Kidney epithelial cell (primary cell): ENCODE measurements around the gene ANKH. TPM values are rescaled to one million over a fixed set of nuclear protein-coding genes. Genes with fewer than 3 reads are reported as not detected.

ENCODE experiments used
- DNase-seq: peaks from one replicate; pipeline ENCODE4 v3.0.0-alpha.2; 2010; ENCODE audit warnings: low read depth
- H3K27me3 ChIP-seq: 2 replicates; pipeline ENCODE4 v1.6.0; 2011; ENCODE audit warnings: low read length; ENCODE audit not compliant: control insufficient read depth, insufficient read depth
- H3K36me3 ChIP-seq: 2 replicates; pipeline ENCODE4 v1.5.1; 2011; ENCODE audit warnings: low read length; ENCODE audit not compliant: control insufficient read depth, insufficient read depth
- H3K4me3 ChIP-seq: 2 replicates; pipeline ENCODE4 v1.5.1; 2011; ENCODE audit warnings: low read depth, mild to moderate bottlenecking, control low read depth, low read length
- total RNA-seq: library from RNA; depleted of rRNA; stranded (reverse); fragments of >200 nt; gene quantifications from 2 replicates; pipeline ENCODE4 v1.2.3, GENCODE V29; 2015
- TF ChIP-seq, protein P1 (sequence below): IDR thresholded peaks from 2 replicates; pipeline ENCODE4 v1.5.1; 2011; ENCODE audit warnings: mild to moderate bottlenecking, moderate library complexity, low read length, control low read depth, inconsistent platforms; ENCODE audit not compliant: insufficient read depth, poor library complexity, severe bottlenecking

Gene ANKH
- total RNA-seq, 1 donor from 2014 or later, result 15.8 TPM

DNA sequence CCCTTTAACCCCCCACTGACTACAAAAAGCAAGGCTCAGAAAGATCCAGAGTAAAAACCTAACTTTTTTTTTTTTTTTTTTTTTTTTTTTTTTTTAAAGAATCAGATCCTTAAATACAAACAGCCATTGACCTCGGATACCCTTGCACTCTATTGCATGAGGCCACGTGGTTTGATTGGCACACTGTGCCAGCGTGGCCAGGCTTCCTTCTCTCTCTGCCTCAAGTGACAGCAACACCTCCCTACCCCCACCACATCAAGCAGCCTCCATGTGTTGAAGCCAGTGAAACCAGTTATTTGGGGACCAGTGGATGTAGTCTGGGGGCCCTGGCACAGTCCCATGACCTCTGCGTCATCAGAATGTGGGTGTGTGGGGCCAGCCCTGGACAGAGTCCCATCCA, 135.6 kb downstream of the ANKH start:
- no peak for DNase-seq
- Histone ChIP-seq H3K27me3 (no peaks in the 10 kb centered on the region), H3K4me3 (no peak overlapping the region), H3K36me3 (no peaks in the 10 kb centered on the region)
- TF ChIP-seq, protein P1, sequence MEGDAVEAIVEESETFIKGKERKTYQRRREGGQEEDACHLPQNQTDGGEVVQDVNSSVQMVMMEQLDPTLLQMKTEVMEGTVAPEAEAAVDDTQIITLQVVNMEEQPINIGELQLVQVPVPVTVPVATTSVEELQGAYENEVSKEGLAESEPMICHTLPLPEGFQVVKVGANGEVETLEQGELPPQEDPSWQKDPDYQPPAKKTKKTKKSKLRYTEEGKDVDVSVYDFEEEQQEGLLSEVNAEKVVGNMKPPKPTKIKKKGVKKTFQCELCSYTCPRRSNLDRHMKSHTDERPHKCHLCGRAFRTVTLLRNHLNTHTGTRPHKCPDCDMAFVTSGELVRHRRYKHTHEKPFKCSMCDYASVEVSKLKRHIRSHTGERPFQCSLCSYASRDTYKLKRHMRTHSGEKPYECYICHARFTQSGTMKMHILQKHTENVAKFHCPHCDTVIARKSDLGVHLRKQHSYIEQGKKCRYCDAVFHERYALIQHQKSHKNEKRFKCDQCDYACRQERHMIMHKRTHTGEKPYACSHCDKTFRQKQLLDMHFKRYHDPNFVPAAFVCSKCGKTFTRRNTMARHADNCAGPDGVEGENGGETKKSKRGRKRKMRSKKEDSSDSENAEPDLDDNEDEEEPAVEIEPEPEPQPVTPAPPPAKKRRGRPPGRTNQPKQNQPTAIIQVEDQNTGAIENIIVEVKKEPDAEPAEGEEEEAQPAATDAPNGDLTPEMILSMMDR, result no peak

DNA sequence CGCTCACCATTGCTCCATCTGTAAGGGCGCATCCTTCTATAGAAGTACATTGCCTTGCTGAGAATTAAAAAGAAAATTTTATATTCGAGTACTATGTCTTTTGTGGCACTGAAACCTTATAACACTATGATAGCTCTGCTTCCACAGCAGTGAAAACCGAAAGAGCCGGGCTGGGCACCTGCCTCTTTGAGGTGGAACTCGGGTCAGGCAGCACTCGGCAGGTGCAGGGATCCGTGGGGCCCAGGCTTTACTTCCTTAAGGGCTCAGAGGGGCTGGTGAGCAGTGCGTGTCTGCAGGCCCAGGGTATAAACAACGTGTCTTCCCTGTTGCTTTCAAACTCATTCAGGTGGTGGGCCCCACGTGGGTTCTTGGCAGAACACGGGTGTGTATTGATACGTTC, 137.2 kb downstream of the ANKH start:
- no peak for DNase-seq
- H3K27me3 ChIP-seq, result no peaks in the 10 kb centered on the region
- TF ChIP-seq, protein P1, result no peak
- H3K36me3 ChIP-seq, result no peaks in the 10 kb centered on the region
- H3K4me3 ChIP-seq, result no peak overlapping the region

DNA sequence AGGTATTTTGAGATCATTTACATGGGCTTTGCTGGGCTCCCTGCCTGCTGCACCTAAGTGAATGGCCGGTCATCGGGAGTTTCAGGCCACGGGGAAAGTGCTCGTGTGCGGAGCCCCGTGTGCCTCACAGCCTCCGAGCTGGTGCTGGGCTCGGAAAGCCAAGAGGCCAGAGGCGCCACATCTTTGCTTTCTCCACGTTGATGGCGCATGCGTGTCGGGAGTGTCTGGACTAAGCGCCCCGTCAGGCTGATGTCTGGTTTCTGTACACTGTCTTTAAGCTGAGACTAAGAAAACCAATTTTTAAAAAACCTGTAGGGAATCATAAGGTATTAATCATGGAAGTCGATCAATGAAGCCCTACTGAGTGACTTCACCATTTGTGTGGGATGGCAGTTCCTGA, 137.9 kb downstream of the ANKH start:
- Histone ChIP-seq H3K4me3 (no peak overlapping the region), H3K36me3 (no peaks in the 10 kb centered on the region), H3K27me3 (no peaks in the 10 kb centered on the region)
- DNase-seq, result no peak
- TF ChIP-seq, protein P1, result no peak

DNA sequence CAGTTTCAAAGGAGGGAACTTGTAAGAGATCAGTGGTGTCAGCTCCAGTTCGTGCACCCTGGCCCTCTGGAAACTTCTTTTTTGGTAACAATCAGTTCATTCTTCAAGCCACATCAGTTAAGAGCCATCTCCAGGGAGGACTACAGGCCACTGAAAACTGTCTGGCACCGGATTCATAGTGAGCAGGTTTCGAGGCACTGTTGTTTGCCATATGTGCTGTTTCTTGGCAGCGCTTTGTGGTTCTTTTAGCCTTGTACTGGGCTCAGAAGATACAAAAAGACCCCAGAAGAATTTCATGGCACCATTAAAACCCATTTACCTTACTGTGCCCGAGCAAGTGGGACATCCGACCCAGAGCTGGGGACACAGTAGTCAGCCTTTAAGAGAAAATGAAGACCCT, 138.6 kb downstream of the ANKH start:
- TF ChIP-seq, protein P1, result no peak
- no peak for DNase-seq

DNA sequence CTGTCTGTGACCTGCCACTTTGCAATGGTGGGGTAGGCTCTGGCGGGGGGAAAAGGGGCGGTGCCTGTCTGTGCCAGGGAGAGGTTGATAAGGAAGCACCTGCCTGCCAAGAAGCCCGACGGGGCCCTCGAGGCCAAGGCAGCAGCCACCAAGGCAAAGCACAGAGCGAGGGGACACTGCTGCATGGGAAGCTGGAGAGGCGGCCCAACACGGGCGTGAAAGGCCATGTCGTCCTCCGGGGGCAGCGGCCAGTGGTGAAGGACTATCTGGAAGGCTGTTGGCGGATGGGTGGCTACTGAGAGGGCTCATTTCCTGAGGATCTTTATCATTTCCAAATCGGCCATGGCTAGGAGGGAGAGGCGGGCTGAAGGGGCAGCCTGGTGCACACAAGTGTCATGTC, 140.7 kb downstream of the ANKH start:
- Histone ChIP-seq H3K36me3 (no peaks in the 10 kb centered on the region), H3K27me3 (no peaks in the 10 kb centered on the region), H3K4me3 (no peak overlapping the region)
- TF ChIP-seq, protein P1, result no peak
- DNase-seq, result no peak

More for the DNA sequence above, 138.6 kb downstream of the ANKH start:
- no peak overlapping the region for H3K4me3 ChIP-seq
- H3K27me3 ChIP-seq, result no peaks in the 10 kb centered on the region
- H3K36me3 ChIP-seq, result no peaks in the 10 kb centered on the region

DNA sequence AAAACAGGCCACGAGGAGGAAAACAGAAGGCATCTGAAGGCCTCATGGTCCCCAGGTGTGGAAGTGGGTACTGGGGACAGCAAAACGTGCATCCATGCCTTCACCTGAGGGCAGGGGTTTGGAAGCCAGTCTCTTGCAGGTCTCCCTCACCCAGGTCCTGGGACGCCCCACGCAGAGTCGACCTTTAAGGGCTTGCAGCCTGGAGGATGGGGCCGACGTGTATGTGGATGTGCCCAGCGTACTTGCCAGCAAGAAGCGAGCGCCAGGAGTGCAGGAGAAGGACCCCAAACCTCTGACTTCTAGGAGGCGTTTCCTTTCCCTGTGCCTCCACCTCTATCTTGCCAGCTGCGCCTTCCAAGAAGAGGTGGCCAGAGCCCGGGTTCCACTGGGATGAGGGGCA, 141.1 kb downstream of the ANKH start:
- Histone ChIP-seq H3K27me3 (no peaks in the 10 kb centered on the region), H3K36me3 (no peaks in the 10 kb centered on the region), H3K4me3 (no peak overlapping the region)
- no peak for DNase-seq
- TF ChIP-seq, protein P1, result no peak
